Lung (tissue), 12 donors: Measurements from ENCODE around the gene ZCRB1. TPM values are rescaled to one million over a fixed set of nuclear protein-coding genes. Genes with fewer than 3 reads are reported as not detected.

Experiments
- ATAC-seq: fragments of 200-7000 bp; cut with Tn5 transposase; one replicate; pipeline ENCODE4 v1.9.1; 2020; ENCODE audit warnings: moderate number of reproducible peaks; ENCODE audit not compliant: insufficient read depth, low FRiP score
- DNase-seq, 3 donors: peaks; one replicate each; pipeline ENCODE4 v3.0.0-alpha.2; 2013 to 2017
- H3K27ac ChIP-seq, 2 donors: one replicate each; pipeline ENCODE4 v1.5.1; 2013; ENCODE audit warnings: mild to moderate bottlenecking in 2 of 2, moderate library complexity in 2 of 2, control low read depth in 1 of 2, inconsistent platforms in 1 of 2, low read depth in 1 of 2, low read length in 1 of 2
- H3K27me3 ChIP-seq, 3 donors: one replicate each; pipeline ENCODE4 v1.5.1; 2013; ENCODE audit warnings: low read length in 2 of 3; ENCODE audit not compliant: control insufficient read depth in 3 of 3, insufficient read depth in 3 of 3
- H3K36me3 ChIP-seq, 4 donors: one replicate each; pipeline ENCODE4 v1.5.1; 2013; ENCODE audit warnings: low read length in 4 of 4, mild to moderate bottlenecking in 1 of 4, moderate library complexity in 1 of 4; ENCODE audit not compliant: control insufficient read depth in 4 of 4, insufficient read depth in 4 of 4
- H3K4me1 ChIP-seq, 5 donors: one replicate each; pipeline ENCODE4 v1.5.1; 2013; ENCODE audit warnings: low read length in 5 of 5, mild to moderate bottlenecking in 2 of 5, moderate library complexity in 1 of 5; ENCODE audit not compliant: control insufficient read depth in 5 of 5, insufficient read depth in 5 of 5
- H3K4me3 ChIP-seq: one replicate; pipeline ENCODE4 v1.5.1; 2013; ENCODE audit warnings: mild to moderate bottlenecking, control low read depth, moderate library complexity
- H3K9ac ChIP-seq, 2 donors: one replicate each; pipeline ENCODE4 v1.5.1; 2013; ENCODE audit warnings: low read length in 2 of 2, control low read depth in 1 of 2; ENCODE audit not compliant: insufficient read depth in 1 of 2
- H3K9me3 ChIP-seq, 4 donors: one replicate each; pipeline ENCODE4 v1.5.1; 2013; ENCODE audit warnings: low read length in 3 of 4, mild to moderate bottlenecking in 1 of 4, moderate library complexity in 1 of 4; ENCODE audit not compliant: control insufficient read depth in 4 of 4, insufficient read depth in 3 of 4
- CTCF ChIP-seq: IDR thresholded peaks from 2 replicates; pipeline ENCODE4 v1.5.1; 2012; ENCODE audit warnings: mild to moderate bottlenecking; ENCODE audit errors: control extremely low read depth, extremely low read depth
- WGBS, 2 donors: extraction: QIAGEN DNeasy Blood & Tissue Kit; methylation state at CpG; one replicate each; pipeline ENCODE4 v1.1.7; 2013; 5-methylcytosine and 5-hydroxymethylcytosine counted together
- polyA plus RNA-seq, 2 donors: library from polyadenylated mRNA; stranded (reverse); fragments of 200-250 nt; gene quantifications; one replicate each; pipeline ENCODE4 v1.2.1, GENCODE V29; 2013
- total RNA-seq, 2 donors: library from RNA; depleted of rRNA in 1 of 2; stranded (reverse); fragments of >200 nt in 1 of 2; gene quantifications; one replicate each; pipeline ENCODE4 v1.2.1, GENCODE V29; 2014 to 2021
- donor health status: control.
- donor health status: control.
- donor health status: Bipolar disorder and iron deficiency.
- donor health status: healthy.
- donor health status: DM: yes; HTN: yes; CAD: no.

ZCRB1 gene
- total and polyA plus RNA-seq, 4 donors = 16.7 to 40.0 (median 28.6) TPM

- Histone ChIP-seq H3K27ac (no peak overlapping the region), H3K36me3 (no peaks in the 10 kb centered on the region), H3K4me1 (peaks cover 0 to 5% (median 0%) of the 10 kb centered on the region in 5 donors), H3K9me3 (peaks cover 0 to 2% (median 0%) of the 10 kb centered on the region in 4 donors), H3K27me3 (no peaks in the 10 kb centered on the region), H3K4me3 (no peak overlapping the region), H3K9ac (no peak overlapping the region)
- 86 to 94% methylated on average over 6 of the region's 6 CpGs for WGBS, 2 donors
- ATAC-seq (no peak), DNase-seq (peak in 2 of 3 donors; percentile 19 to 50)
- TF ChIP-seq CTCF = no peak
Measured at GRCh38 chr12:42277396-42278127, 48.3 kb downstream of the ZCRB1 start.

- Histone ChIP-seq H3K4me1 (no peaks in the 10 kb centered on the region), H3K9me3 (peaks cover 0 to 2% (median 0%) of the 10 kb centered on the region in 4 donors), H3K36me3 (no peaks in the 10 kb centered on the region), H3K27me3 (no peaks in the 10 kb centered on the region), H3K4me3 (no peak overlapping the region), H3K9ac (no peak overlapping the region), H3K27ac (no peak overlapping the region)
- WGBS, 2 donors = 97% methylated on average over 4 of the region's 4 CpGs
- no peak for ATAC-seq
- no peak for DNase-seq
- TF ChIP-seq CTCF = no peak
Measured at GRCh38 chr12:42275499-42275898, 50.4 kb downstream of the ZCRB1 start.

- no peak overlapping the region for H3K9ac ChIP-seq
- H3K4me1 ChIP-seq = no peaks in the 10 kb centered on the region
- no peak overlapping the region for H3K4me3 ChIP-seq
- H3K36me3 ChIP-seq = no peaks in the 10 kb centered on the region
- no peak for TF ChIP-seq CTCF
- no peak for ATAC-seq
- no peaks in the 10 kb centered on the region for H3K27me3 ChIP-seq
- H3K9me3 ChIP-seq = peaks cover 0 to 2% (median 0%) of the 10 kb centered on the region in 4 donors
- no peak for DNase-seq
- 98 to 100% methylated on average over 12 to 21 of the region's 21 CpGs for WGBS, 2 donors
- H3K27ac ChIP-seq = no peak overlapping the region
Measured at GRCh38 chr12:42273706-42274105, 52.2 kb downstream of the ZCRB1 start.

GRCh38 chr12:42270596-42270995 is 55.3 kb downstream of the ZCRB1 start:
- ATAC-seq (no peak), DNase-seq (no peak)
- H3K9ac ChIP-seq = no peak overlapping the region
- H3K36me3 ChIP-seq = no peaks in the 10 kb centered on the region
- peaks cover 0 to 2% (median 0%) of the 10 kb centered on the region in 4 donors for H3K9me3 ChIP-seq
- no peak overlapping the region for H3K27ac ChIP-seq
- no peak overlapping the region for H3K4me3 ChIP-seq
- TF ChIP-seq CTCF = no peak
- 53 to 61% methylated on average over 4 of the region's 4 CpGs for WGBS, 2 donors
- H3K4me1 ChIP-seq = no peaks in the 10 kb centered on the region
- no peaks in the 10 kb centered on the region for H3K27me3 ChIP-seq
